Ramos (cell line): ENCODE data around the gene PKMYT1.

Experiments used
- in situ Hi-C: fragments of 300-500 bp; cut with MboI; formaldehyde crosslinking; loops from one replicate; pipeline ENCODE4 v1.14.3; 2022; ENCODE audit warnings: low sequenced_read_pairs; ENCODE audit not compliant: unreplicated experiment

Gene PKMYT1

DNA sequence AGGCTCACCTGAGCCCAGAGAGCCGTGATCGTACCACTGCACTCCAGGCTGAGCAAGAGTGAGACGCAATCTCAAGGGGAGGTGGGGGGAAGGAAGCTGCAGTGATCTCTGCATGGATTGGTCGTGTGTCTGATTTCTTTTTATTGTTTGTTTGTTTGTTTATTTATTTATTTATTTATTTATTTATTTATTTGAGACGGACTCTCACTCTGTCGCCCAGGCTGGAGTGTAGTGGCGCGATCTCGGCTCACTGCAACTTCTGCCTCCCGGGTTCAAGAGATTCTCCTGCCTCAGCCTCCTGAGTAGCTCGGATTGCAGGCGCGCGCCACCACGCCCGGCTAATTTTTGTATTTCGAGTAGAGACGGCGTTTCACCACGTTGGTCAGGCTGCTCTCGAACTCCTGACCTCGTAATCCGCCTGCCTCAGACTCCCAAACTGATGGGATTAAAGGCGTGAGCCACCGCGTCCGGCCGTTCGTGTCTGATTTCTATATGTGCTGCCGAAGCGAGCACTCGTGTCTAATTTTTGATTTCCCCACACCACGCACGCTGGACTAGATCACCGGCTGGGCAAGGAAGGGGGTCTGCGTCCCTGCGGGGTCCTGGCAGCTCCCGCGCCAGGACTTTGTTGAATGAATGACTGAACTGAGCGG lies 39.5 kb upstream of the PKMYT1 start:
- in situ Hi-C loops, result no loop called here

DNA sequence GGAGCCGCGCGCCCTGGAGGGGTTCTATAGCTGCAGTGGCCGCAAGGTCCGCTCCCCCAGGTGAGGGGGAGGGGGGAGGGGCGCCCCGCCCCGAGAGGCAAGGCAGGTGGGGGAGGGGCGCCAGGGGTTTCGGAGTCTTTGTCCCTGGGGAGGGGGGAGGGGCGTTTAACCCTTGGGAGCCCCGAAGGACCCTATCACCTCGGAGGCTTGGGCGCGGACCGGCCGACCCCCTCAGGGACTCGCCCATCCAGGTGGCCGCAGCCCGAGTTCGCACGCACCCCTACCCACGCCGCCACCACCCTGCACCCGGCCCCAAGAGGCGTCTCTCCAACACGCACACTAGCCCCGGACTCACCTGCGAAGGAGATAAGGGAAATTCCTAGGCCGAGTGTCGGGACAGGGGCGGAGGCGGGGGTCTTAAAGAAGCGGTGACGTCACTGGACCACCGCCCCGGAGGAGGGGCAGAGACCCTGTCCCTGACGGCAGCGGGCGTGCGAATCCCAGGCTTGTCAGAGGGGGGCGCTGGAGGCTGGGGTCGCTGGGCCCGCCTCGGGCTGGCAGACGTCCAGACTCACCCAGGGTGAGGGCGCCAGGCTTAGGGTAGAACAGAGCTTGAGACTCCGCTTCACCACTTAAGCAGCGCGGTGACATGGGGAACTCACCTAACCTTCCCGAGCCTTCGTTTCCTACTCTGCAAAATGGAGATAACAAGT lies 37.7 kb upstream of the PKMYT1 start, which contains the start of gene CLDN6:
TSS of gene CLDN6 (minus strand) at position 390 of the 713 bp plus-strand sequence. CDS start 2,162 bp downstream, outside the sequence.
- in situ Hi-C loops, result no loop called here

DNA sequence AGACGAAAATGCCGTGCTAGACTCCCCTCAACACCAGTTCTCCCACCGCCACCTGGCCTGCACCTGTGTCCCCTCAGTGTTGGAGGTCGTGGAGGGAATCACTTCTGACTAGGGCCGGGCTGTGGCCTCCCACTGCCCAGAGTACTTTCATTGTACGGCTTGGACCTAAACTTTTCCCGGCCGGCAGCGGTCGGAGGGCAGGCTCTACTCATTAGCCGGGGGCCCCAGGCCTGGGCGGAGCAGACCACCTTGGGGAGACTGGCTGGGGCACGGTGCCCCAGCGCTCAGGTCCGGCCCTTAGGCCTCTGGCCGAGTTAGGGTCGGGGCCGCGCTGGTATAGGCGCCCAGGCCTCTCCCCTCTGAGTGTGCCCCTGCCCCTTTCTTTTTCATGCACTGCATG lies 37.1 kb upstream of the PKMYT1 start:
- in situ Hi-C loops, result no loop called here

DNA sequence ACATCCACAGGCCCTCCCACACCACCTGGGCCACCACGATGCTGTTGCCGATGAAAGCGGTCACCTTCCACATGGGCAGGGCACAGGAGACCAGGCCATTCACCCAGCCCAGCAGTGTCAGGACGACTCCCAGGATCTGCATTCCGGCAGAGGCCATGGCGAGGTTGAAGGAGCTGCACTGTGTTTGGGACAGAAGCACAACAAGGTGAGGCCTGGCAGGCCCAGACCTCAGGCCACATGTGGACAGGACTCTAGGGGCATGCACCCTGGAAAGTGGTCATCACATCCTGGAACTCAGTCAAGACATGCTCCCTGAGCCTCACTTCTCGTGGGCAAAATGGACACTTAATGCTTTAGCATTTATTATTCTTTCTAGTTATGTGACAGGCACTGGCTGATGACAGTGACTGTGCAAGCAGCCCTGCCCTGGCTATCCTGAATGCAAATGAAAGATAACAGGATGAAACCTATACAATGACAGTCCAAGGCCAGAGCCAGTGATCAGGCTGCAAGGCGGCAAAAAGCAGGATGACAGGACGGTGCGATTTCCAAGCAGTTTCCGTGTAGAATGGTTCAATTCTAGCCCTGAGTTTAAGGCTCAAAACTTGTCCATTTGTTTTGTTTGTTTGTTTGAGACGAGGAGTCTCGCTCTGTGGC lies 35.7 kb upstream of the PKMYT1 start:
- in situ Hi-C loops, result no loop called here

DNA sequence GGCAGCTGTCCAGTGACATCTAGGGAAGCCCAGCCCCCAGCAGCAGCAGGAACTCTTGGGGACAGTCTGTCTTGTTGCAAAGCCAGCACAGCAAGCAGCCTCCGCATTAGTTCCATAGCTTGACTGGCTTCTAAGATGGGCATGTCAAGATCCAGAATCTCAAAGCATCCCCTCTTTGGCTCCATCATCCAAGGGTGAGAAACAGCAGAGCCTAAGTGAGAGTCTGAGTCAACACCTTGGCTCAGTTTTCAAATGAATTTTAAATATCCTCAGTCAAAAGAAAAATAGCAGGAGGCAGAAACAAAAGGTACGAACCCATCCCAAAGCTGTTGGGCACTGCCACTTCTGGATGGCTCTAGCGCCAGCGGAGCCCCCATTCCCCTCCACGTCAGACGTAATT lies 34.7 kb upstream of the PKMYT1 start:
- in situ Hi-C loops, result no loop called here

DNA sequence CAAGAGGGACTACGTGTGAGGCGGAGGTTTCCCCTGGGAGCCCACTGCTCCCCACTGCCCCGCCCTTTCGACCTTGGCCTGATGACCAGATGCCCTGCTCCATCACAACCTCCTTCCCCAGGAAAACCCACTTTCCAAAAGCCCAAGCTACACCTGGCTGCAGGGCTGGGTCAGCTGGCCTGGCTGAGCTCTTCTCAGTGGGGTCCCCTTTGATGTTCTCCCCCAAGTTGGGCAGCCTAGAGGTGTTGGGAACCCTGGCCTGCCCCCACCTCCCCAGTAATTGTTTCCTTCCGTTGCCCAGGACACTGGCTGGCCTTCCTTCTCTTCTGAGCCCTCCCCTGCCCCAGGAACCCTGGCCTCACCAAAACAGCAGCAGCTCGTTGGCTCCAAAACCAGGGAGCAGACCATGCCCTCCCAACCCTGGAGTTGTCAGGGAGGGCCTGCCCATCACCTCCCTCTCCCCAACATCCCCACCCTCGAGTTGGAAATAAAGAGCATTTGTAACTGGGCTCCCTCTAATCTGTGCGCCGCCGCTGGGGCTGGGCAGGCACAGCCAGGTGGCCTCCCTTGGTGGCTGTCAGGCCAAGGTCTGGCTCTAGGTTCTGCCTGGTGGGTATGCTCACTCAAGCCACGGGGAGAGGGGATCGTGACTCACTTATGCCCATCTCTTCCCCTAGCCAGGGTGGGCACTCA lies 33.9 kb upstream of the PKMYT1 start:
- in situ Hi-C loops, result no loop called here

DNA sequence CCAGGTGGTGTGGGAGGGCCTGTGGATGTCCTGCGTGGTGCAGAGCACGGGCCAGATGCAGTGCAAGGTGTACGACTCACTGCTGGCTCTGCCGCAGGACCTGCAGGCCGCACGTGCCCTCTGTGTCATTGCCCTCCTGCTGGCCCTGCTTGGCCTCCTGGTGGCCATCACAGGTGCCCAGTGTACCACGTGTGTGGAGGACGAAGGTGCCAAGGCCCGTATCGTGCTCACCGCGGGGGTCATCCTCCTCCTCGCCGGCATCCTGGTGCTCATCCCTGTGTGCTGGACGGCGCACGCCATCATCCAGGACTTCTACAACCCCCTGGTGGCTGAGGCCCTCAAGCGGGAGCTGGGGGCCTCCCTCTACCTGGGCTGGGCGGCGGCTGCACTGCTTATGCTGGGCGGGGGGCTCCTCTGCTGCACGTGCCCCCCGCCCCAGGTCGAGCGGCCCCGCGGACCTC lies 33.3 kb upstream of the PKMYT1 start:
- in situ Hi-C loops, result no loop called here

DNA sequence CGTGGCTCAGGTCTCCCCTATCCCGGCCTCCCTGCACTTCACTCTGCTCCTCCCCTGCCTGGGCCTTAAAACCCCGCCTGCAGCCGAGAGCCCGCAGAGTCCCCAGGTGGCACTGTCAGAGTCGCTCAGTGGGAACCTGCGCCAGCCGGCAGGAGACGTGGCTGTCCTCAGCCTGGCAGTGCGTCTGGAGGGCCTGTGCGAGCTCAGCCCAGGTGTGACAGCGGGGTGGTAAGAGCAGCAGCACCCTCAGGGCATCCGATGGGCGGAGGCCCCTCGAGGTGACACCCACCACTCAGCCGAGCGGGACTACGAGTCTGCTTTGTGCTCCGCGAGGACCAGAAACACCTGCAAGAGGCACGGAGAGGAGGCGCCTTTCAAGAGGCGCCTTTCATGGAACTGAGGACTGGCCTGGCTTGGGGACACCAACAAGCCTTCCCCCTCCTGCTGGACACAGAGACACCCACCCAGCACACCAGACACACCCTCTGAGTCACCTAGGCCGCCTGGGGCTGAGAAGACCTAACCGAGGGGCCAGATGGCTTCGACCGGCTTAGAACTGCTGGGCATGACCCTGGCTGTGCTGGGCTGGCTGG lies 32.7 kb upstream of the PKMYT1 start, which contains the start of gene CLDN9:
TSS of gene CLDN9 (plus strand) at position 96 of the 593 bp plus-strand sequence. CDS start at position 536, 440 bp downstream.
- in situ Hi-C loops, result no loop called here

DNA sequence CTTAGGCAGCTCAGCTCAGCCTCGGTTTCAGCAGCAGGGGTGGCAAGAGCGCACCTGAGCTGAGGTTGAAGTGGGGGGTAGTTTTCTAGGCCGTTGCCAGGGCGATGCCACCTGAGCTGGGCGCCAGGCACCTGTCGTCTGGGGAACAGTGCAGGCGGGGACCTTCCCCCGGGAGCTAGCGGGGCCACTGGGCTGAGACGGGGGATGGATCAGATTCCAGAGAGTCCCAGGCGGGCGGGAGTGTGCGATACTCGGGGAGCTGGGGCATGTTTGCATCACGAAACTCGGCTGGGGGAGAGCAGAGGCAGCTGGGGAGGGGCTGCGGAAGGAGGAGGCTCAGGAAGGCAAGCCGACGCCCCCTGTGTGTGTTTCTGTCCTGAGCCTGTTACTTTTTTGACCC lies 32.0 kb upstream of the PKMYT1 start:
- in situ Hi-C loops, result no loop called here

DNA sequence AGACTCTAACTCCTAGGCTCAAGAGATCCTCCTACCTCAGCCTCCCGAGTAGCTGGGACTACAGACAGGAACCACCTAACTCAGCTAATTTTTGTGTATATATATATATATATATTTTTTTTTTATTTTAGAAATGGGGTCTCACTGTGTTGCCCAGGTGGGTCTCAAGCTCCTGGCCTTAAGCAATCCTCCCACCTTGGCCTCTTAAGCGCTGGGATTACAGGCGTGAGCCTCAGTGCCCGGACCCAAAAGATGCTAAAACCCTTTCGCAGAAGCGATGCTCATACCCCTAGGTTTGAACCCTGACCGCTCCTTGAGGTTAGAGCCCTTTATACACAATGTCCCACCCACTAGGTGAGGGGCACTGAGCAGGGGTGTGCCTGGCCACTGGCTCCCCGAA lies 30.3 kb upstream of the PKMYT1 start:
- in situ Hi-C loops, result no loop called here

DNA sequence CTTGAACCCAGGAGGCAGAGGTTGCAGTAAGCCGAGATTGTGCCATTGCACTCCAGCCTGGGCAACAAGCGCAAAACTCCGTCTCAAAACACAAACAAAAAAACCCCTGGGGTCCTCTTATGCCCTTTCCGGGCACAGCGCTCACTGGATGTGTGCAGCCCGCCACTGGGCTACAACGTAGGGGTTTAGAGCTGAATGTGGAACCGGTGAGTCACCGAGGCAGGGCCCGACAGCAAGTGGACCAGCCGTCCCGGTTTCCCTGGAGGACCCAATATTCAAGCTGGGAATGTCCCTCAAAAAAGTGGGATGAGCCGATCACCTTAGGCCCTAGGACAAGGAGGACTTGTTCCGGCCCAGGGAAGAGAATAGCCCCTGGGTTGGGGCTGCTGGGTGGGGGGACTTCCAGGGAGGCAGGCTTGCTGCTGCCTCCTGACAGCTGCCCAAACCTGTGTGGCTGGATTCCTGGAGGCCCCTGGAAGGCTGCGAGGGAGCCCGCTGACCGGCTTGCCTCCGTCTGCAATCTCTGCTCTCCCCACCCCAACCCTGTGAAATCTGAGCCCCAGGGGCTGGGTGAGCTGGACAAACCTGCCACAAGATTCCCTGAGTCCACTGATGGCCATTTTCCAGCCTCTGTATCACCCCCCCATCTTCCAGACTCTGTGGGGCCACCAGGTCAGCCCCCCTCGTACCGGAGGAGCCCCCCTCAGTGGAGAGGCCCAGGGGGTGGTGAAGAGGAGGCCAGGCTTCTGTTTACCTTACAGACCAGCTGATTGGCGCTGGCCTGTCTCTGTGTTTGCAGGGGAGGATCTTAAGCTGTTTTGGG lies 29.5 kb upstream of the PKMYT1 start:
- in situ Hi-C loops, result no loop called here

DNA sequence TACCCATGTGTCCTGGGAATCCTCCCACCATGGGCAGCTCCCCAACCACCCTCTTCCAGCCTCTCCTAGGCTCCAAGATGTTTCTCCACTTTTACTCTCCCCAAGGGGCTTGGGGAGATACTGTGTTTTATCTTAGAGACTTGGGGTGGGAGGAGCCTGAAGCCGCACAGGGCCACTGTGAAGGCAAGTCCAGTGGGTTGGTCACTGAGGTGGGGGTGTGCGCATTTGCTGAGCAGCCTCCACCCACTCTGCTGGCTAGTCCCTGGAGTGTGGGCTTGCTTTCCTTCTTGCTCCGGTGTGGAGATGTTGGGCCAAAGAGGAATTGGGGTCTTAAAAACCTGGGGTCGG lies 28.4 kb upstream of the PKMYT1 start:
- in situ Hi-C loops, result no loop called here

DNA sequence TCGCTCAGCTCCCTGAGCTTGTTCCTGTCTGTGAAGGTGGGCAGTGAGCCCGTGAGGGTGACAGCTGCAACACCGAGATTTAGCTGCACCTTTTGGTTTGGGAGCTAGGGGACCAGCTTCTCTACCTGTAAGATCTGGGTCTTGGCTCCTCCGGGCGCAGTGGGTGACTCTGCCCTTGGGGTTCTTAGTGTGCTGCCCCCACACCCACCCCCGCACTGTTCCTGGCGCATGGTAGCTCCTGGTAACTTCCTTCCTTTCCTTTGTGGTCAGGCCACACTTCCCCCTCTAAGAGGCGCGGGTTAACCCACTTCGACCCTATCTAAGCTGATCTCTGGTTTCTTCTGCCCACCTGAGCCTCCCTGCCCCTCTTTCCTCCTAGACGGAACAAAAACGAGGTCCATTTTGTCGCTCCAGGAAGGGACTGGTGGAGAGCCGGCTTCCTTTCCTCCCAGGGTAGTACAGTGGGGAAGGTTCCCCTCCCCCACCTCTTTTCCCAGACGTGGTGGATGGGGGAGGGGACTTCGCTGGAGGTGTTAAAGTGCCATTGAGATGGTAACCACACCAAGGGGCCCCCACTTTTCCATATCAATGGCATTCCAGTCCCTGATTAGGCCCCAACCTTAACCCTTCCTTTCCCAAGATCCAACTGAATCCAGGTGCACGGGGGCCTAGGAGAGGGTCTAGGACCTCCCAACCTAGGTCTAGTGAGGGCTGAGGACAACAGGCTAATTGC lies 27.9 kb upstream of the PKMYT1 start:
- in situ Hi-C loops, result no loop called here

DNA sequence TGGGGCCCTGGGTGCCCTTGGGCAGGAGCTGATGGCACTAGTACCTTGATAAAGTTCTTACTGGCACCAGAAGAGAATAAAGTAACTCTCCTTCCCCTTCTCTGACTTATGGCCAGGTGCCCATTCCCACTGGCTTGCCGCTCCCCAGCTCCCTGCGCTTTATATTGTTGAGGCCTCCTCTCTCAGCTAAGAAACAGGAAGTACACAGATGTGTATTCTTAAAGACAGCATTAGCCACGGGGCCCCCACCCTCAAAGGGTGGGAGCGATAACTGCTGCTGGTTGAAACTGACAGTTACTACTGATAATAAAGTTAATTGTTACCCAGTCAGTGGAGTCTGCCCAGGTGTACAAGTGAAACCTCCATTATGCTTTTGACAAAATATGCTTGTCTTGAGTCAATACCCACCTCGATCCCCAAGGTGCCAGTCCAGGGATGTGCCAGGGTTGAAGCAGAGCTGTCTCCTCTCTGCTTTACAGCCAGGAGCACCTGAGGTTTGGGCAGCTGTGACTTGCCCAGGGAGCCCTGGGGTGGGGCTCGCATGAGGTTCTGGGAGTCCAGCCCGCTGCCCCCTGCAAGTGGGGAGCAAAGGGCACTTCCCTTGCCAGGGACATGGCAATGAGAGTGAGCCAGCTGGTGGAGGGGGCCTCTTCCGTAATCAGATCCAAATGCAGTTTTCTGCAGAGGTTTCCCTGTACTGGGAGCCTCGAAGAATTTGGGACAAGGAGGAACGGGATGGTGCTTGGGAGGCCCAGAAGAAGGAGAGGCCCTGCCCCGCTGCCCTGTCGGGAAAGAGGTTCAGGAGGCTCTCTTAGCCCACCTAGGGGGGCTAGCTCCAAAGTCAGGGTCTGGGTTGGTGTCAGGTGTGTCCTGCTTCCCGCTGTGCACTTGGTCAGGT lies 27.1 kb upstream of the PKMYT1 start:
- in situ Hi-C loops, result no loop called here

DNA sequence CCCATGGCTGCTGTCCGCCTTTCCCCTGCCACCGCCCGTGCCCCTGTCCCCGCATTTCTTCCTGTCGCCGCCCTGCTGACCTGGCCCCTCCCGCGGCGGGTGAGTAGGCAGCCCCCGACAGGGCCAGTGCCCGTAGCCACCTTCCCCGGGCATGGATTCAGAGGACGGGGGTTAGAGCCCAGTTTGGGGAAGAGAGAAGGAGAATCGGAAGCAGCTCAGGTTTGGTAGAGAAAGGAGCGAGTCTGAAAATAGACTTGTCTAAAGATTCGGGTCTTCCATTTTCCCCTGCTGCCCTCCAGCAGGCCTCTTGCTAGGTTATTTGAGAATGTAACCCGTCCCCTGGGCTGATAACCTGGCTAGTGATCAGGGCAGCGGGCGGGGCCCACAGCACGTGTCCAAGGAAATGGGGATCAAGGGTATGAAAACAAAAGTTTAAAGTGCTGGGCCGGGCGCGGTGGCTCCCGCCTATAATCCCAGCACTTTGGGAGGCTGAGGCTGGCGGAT lies 24.6 kb upstream of the PKMYT1 start:
- in situ Hi-C loops, result no loop called here

DNA sequence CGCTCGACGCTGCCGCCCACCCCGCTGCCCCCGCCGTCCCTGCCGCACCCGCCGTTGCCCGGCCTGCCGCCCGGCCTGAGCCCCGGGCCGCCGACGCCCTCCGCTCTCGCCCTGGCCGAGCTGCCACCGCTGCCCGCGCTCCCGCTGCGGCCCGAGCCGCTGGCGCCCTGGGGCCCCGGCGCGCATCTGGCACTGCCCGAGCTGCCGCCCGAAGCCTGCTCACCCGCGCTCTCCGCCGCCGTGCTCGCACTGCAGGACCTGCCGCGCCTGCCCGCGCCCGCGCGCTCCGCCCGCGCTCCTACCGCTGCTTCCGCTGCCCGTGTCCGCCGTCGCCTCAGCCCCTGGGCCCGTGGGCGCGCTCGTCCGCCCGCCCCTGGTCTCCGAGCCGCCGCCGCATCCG lies 24.1 kb upstream of the PKMYT1 start:
- in situ Hi-C loops, result no loop called here

DNA sequence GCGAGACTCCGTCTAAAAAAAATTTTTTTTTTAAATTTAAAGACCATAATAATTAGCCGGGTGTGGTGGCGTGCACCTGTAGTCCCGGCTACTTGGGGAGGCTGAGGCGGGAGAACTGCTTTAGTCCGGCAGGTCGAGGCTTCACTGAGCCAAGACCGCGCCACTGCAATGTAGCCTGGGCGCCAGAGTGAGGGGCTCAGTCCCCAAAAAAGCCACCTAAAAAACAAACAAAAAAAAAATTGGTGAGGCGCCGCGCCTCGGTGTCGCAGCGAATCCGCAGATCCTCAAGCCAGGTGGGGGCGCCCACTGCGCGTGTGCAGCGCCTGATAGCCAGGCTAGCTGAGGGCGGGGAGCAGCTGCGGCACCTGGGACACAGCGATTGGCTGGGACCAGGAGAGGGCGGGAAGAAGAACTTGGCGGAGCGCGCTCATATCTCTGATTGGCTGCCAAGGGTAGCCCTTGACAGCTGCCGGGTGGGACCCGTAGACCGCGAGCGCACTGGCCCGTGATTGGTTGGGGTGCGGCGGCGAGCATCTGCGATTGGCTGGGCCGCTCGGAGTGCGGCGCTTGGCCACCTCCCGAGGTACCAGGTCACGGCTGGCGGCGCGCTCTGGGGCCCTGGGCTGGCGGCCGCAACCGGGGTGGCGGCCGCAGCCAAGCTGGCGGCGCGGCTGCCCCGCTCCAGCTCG lies 23.5 kb upstream of the PKMYT1 start:
- in situ Hi-C loops, result no loop called here
